SU-DHL-6 (cell line): ENCODE measurements around the gene P3H4.

Experiments
- EZH2phosphoT487 ChIP-seq: fragments of 200-600 bp; sonication (generic), shearing (Covaris generic); conservative IDR thresholded peaks from 2 replicates; pipeline ENCODE4 v1.6.1; 2018; ENCODE audit warnings: mild to moderate bottlenecking, antibody characterized with exemption, low read length, moderate library complexity, mixed read lengths
- TF ChIP-seq, protein P1 (sequence below): fragments of 200-600 bp; sonication (generic); IDR thresholded peaks from one replicate; pipeline ENCODE4 v1.5.1; 2017; ENCODE audit warnings: antibody characterized with exemption, mild to moderate bottlenecking, low read length, moderate library complexity; ENCODE audit not compliant: insufficient read depth, poor library complexity, severe bottlenecking

- TF ChIP-seq, protein P1, sequence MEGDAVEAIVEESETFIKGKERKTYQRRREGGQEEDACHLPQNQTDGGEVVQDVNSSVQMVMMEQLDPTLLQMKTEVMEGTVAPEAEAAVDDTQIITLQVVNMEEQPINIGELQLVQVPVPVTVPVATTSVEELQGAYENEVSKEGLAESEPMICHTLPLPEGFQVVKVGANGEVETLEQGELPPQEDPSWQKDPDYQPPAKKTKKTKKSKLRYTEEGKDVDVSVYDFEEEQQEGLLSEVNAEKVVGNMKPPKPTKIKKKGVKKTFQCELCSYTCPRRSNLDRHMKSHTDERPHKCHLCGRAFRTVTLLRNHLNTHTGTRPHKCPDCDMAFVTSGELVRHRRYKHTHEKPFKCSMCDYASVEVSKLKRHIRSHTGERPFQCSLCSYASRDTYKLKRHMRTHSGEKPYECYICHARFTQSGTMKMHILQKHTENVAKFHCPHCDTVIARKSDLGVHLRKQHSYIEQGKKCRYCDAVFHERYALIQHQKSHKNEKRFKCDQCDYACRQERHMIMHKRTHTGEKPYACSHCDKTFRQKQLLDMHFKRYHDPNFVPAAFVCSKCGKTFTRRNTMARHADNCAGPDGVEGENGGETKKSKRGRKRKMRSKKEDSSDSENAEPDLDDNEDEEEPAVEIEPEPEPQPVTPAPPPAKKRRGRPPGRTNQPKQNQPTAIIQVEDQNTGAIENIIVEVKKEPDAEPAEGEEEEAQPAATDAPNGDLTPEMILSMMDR = no peak
- no peak for TF ChIP-seq EZH2phosphoT487
Measured at GRCh38 chr17:41799366-41799765, 12.4 kb downstream of the P3H4 start.
